ENCODE data around the gene CDC26.
"Not testable (repeated sequence)": the region's sequence is repeated elsewhere in the genome, so short reads cannot be mapped to it uniquely, and the experiment has no call there.

CDC26 gene

GRCh38 chr9:113293285-113293878 lies 18.0 kb upstream of the CDC26 start:
- no peak for DNase-seq (ENCODE audit: low read depth)

GRCh38 chr9:113290052-113290607 lies 14.8 kb upstream of the CDC26 start:
- DNase-seq (ENCODE audit: low read depth) = no peak

GRCh38 chr9:113289091-113289490 lies 13.7 kb upstream of the CDC26 start:
- DNase-seq (ENCODE audit: low read depth) = no peak

DNA sequence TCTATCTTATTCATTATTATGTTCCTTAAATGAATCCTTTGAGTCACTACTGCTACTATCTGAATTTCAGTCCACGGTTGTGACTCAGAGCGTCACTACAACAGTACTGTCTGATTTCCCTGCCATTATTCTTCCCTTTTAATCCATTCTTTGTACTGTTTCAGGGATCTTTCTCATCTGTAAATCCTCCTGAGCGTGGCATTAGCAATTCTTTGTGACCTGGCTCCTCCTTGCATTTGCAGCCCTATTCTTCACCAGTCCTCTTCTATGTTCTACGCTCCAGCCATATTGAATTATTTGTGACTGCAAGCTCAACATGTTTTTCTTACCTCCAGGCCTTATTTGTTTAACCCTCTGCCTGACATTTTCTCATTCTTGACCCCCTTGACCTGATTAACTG lies 6.0 kb upstream of the CDC26 start:
- no peak for DNase-seq (ENCODE audit: low read depth)

DNA sequence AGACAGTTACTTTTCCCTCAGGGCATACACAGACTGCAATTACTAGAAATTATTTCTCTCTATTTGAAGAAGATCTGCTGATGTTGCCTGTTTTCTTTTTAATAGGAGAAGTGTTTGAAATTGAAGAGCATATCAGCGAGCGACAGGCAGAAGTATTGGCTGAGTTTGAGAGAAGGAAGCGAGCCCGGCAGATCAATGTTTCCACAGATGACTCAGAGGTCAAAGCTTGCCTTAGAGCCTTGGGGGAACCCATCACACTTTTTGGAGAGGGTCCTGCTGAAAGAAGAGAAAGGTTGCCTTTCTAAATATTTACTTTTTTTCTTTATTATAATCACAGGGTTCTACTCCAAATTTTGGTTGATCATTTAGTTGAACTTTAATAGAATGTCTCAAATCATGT lies 3.5 kb upstream of the CDC26 start:
- DNase-seq (ENCODE audit: low read depth) = no peak

GRCh38 chr9:113274474-113275156 lies 757 bp downstream of the CDC26 start:
- DNase-seq (ENCODE audit: low read depth) = no peak

DNA sequence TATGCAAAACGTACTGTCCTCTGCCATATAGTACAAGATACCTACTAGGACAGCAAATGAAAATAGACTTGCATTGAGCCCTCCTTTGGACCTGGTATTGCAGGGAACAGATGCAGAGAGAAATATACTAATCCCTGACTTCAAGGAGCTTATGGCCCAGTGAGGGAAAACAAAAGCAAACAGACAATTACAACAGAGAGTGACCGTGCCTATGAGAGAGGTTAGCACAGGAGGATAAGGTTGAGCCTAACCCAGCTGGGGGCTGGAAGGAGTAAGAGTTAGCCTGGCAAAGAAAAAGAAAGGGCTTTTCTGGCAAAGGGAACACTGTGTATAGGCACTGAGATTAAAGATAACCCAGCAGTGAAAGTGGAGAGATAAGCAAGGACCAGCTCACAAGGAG lies 5.5 kb downstream of the CDC26 start:
- no peak for DNase-seq (ENCODE audit: low read depth)

GRCh38 chr9:113269355-113269754 lies 6.0 kb downstream of the CDC26 start:
- DNase-seq (ENCODE audit: low read depth) = no peak

- DNase-seq (ENCODE audit: low read depth) = no peak
These were observed 7.3 kb downstream of the CDC26 start for GRCh38 chr9:113267911-113268566.

DNA sequence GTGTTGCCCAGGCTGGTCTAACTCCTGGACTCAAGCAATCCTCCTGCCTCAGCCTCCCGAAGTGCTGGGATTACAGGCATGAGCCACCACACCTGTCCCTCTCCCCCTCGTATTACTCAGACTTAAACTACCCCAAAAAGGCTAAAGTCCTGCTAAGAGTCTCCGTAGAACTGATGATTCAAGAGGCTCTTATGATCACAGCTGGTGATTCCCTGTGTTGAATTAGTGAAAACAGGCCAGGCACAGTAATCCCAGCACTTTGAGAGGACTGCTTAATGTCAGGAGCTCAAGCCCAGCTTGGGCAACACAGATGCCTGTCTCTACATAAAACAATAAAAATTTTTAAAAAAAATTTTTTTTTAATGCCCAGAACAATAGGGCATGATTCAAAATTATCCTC lies 9.2 kb downstream of the CDC26 start:
- DNase-seq (ENCODE audit: low read depth) = no peak

DNA sequence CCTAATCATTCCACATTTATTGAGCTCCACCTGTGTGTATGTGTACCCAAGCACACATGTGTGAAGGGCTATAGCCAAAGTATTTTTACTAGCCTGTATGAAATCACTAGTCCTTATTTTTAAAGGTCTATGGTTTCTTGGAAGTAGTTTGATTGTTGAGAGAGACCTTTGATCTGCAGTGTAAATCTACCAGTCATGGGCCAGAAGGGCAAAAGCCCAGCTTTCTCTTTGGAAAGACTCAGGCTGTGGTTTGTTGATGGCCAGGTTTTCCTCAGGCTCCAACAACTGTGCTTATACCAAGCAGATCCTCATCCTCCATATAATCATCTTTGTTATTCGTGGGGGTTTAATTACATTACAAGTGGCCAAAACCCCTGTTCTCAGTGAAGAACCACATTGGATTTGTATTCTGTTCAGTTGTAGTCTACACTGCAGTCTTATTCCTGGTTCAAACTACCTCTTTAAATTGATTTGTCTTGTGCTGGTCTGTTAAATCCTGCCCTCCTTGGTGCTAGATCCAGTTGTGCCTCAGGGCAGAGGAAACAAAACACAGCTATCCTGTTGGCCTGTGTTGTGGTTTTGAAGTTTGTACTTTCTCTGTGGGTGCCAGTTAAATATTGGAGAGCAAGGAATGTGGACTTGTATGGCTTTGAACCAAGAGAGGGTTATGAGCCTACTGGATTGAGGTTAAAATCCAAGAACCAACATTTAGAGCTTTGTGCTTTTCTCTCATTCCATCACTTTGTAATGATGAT lies 13.3 kb downstream of the CDC26 start:
- DNase-seq (ENCODE audit: low read depth) = no peak

GRCh38 chr9:113258282-113258681 lies 17.1 kb downstream of the CDC26 start:
- DNase-seq (ENCODE audit: low read depth) = no peak

- DNase-seq (ENCODE audit: low read depth) = no peak
These were observed 17.5 kb downstream of the CDC26 start for GRCh38 chr9:113257863-113258262.

- DNase-seq (ENCODE audit: low read depth) = no peak
These were observed 19.9 kb downstream of the CDC26 start for GRCh38 chr9:113255438-113255837.

GRCh38 chr9:113254991-113255390 lies 20.4 kb downstream of the CDC26 start:
- DNase-seq (ENCODE audit: low read depth) = no peak

- DNase-seq (ENCODE audit: low read depth) = no peak
These were observed 24.6 kb downstream of the CDC26 start for GRCh38 chr9:113250807-113251206.

DNA sequence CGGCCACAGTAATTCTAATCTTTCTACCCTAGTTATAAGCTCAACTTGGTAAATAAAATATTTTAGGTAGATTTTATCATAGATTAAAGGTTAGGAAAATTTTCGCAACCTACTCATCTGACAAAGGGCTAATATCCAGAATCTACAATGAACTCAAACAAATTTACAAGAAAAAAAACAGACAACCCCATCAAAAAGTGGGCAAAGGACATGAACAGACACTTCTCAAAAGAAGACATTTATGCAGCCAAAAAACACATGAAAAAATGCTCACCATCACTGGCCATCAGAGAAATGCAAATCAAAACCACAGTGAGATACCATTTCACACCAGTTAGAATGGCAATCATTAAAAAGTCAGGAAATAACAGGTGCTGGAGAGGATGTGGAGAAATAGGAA lies 25.7 kb downstream of the CDC26 start:
- not testable (repeated sequence) for DNase-seq (ENCODE audit: low read depth)

GRCh38 chr9:113247640-113248039 lies 27.7 kb downstream of the CDC26 start:
- DNase-seq (ENCODE audit: low read depth) = no peak

DNA sequence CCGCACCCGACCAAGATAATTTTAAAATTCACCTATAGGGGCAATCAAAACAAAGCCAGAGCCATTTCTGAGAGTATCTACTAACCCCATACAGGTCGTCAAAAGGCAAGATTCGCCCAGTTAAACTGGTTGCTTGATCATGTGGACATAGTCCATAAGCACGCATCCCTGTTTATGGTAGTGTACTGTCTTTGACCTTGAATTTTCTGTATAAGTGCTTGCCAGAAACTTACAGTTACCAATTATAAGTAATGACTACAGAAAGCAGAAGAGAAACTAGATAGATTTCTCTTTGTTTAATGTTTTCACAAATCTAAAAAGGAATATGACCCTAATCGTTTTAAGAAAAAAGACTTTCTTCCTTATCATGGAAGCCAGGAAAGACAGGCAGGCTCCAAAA lies 28.4 kb downstream of the CDC26 start:
- DNase-seq (ENCODE audit: low read depth) = no peak

DNA sequence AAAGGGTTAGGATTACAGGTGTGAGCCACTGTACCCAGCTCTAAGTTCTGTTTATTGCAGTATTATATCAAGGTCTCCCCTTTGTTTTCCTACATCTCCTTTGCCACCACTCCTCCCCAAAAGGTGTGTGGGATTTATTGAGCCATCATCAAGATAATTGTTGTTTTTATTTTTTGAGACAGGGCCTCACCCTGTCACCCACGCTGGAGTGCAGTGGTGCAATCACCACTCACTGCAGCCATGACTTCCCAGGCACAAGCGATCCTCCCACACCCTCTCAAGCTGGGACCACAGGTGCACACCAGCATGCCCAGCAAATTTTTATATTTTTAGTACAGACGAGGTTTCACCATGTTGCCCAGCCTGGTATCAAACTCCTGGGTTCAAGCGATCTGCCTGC lies 29.5 kb downstream of the CDC26 start:
- DNase-seq (ENCODE audit: low read depth) = no peak

DNA sequence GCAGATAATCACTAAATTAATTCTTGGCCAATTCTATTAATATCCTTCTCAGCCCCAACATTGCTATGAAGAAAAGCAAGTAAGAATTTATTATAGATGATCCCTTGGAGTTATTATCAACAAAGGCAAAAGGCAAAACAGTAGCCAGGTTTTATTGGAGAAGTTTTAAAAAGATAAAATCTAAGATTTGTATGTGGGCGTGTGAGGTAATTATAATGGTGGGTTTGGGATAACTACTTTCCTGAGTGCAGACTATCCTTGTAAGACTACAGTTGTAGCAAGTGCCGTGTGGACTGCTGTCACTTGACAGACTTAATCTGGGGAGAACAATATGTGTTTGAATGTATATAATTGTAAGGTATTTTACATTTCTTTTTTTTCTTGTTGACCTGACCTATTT lies 30.8 kb downstream of the CDC26 start:
- DNase-seq (ENCODE audit: low read depth) = no peak

DNA sequence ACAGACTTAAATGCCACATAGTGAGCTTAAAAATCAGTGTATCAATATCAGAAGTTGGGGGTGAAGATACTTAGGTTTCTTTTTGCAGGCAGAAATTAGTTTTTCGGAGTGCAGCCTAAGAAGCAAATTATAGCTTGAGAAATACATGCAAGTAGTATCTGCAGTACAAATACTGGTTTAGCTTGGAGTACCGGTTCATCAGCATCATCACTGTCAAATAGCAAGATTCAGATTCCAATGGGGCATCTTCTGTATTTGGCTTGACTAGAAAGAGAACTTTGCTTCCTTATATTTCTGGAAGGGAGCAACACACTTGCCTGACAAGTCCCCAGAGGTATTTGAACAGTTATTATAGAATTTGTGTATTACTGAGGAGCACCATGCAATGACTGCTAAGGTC lies 34.2 kb downstream of the CDC26 start:
- DNase-seq (ENCODE audit: low read depth) = no peak

DNA sequence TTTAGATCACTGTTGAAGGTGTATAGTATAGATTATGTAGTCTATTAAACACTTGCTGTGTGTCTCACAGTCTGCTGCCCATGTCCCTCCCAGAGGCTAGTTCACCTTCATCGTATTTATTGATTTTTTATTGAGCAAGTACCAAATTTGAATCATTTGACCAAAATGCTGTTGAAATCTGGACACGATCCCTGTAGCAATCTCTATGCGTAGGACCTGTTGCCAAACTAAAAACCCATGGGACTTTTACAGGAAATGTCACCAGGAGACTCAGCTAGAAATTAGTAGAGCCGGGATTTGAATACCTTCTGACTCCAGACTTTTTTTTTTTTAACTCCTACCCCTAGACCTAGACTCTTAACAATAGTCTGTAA lies 36.5 kb downstream of the CDC26 start:
- no peak for DNase-seq (ENCODE audit: low read depth)
